Body of pancreas (tissue), 4 donors: ENCODE data around the gene S100A14. TPM values are rescaled to one million over a fixed set of nuclear protein-coding genes. Genes with fewer than 3 reads are reported as not detected.

ENCODE experiments used
- ATAC-seq: fragments of 150-250 bp; one replicate; pipeline ENCODE4 v1.9.1; 2016
- DNase-seq, 4 donors: peaks; one replicate each; pipeline ENCODE4 v3.0.0-alpha.2; 2019
- H3K27ac ChIP-seq, 4 donors: fragments of 200-600 bp; sonication (generic); 1 replicate in 3 of 4; 2 replicates in 1 of 4; pipeline versions ENCODE4 v1.5.1 to v1.6.1; 2016 to 2019; ENCODE audit warnings: mild to moderate bottlenecking in 1 of 4, mixed read lengths in 1 of 4, moderate library complexity in 1 of 4
- H3K27me3 ChIP-seq, 2 donors: fragments of 200-600 bp; sonication (generic); one replicate each; pipeline ENCODE4 v1.6.0; 2016; ENCODE audit warnings: mild to moderate bottlenecking in 1 of 2
- H3K36me3 ChIP-seq, 2 donors: fragments of 200-600 bp; sonication (generic); replicated peaks in 1 of 2; 2 replicates each; pipeline ENCODE4 v1.5.1; 2016; ENCODE audit warnings: low read depth in 2 of 2; ENCODE audit not compliant: insufficient read depth in 1 of 2
- H3K4me1 ChIP-seq: fragments of 200-600 bp; sonication (generic); one replicate; pipeline ENCODE4 v1.6.0; 2016
- H3K4me3 ChIP-seq, 2 donors: fragments of 200-600 bp; sonication (generic); 1 replicate in 1 of 2; 2 replicates in 1 of 2; pipeline ENCODE4 v1.5.1; 2016 to 2019
- H3K9me3 ChIP-seq, 3 donors: fragments of 200-600 bp; sonication (generic); 1 replicate in 2 of 3; 2 replicates in 1 of 3; pipeline ENCODE4 v1.5.1; 2016
- POLR2A ChIP-seq, 3 donors: fragments of 450-650 bp; IDR thresholded peaks; one replicate each; pipeline ENCODE4 v1.6.1; 2016; ENCODE audit warnings: antibody characterized with exemption in 3 of 3, mild to moderate bottlenecking in 2 of 3
- WGBS, 2 donors: methylation state at CpG; one replicate each; pipeline ENCODE4 v1.1.5; 2017; 5-methylcytosine and 5-hydroxymethylcytosine counted together
- intact Hi-C: fragments of 100-400 bp; cut with DNase I; formaldehyde crosslinking; loops from one replicate; pipeline ENCODE4 v1.15.1; 2023
- total RNA-seq, 2 donors: library from RNA; depleted of rRNA; stranded (reverse); fragments of >200 nt; gene quantifications; one replicate each; pipeline ENCODE4 v1.1.0, GENCODE V29; 2016
- TF ChIP-seq, protein P1 (sequence below), 7 experiments: fragments of 450-650 bp in 4 of 7; fragments of 200-600 bp in 3 of 7; sonication (generic) in 3 of 7; IDR thresholded peaks; one replicate each; pipeline ENCODE4 v1.5.1; 2016 to 2019; ENCODE audit warnings: antibody characterized with exemption in 7 of 7

Gene S100A14
- total RNA-seq = 10 to 100 TPM; 12.2 to 30.4 TPM

- intact Hi-C loops = no loop called here
- Histone ChIP-seq H3K9me3 (no peaks in the 10 kb centered on the region), H3K27ac (peak within 1 kb of the TSS in 3 of 4 donors; percentile 64 to 70 (median 70)), H3K4me3 (no peak within 1 kb of the TSS), H3K36me3 (no peaks in the 10 kb centered on the region), H3K27me3 (no peaks in the 10 kb centered on the region), H3K4me1 (peaks cover 36% of the 10 kb centered on the region)
- TF ChIP-seq POLR2A (IDR thresholded peaks at IDR 0.05) = peak in 2 of 3 donors; percentile 36 to 47
- TF ChIP-seq, protein P1, sequence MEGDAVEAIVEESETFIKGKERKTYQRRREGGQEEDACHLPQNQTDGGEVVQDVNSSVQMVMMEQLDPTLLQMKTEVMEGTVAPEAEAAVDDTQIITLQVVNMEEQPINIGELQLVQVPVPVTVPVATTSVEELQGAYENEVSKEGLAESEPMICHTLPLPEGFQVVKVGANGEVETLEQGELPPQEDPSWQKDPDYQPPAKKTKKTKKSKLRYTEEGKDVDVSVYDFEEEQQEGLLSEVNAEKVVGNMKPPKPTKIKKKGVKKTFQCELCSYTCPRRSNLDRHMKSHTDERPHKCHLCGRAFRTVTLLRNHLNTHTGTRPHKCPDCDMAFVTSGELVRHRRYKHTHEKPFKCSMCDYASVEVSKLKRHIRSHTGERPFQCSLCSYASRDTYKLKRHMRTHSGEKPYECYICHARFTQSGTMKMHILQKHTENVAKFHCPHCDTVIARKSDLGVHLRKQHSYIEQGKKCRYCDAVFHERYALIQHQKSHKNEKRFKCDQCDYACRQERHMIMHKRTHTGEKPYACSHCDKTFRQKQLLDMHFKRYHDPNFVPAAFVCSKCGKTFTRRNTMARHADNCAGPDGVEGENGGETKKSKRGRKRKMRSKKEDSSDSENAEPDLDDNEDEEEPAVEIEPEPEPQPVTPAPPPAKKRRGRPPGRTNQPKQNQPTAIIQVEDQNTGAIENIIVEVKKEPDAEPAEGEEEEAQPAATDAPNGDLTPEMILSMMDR (IDR thresholded peaks at IDR 0.05) = no peak
- WGBS, 2 donors = 55 to 70% methylated on average over 8 to 10 of the region's 10 CpGs
- peak; percentile 72 for ATAC-seq
- peak; percentile 64 to 84 (median 74) for DNase-seq
Measured at GRCh38 chr1:153616144-153616916, at the start of gene S100A14. Gene S100A14 (minus strand): TSS chr1:153616325. CDS start chr1:153615858, 467 bp downstream.

- DNase-seq = no peak
- no peak for ATAC-seq
- 81 to 82% methylated on average over 5 of the region's 5 CpGs for WGBS, 2 donors
- H3K36me3 ChIP-seq = peaks cover 5 to 54% of the 10 kb centered on the region in 2 donors
- no peaks in the 10 kb centered on the region for H3K9me3 ChIP-seq
- no peaks in the 10 kb centered on the region for H3K27me3 ChIP-seq
- intact Hi-C loops = no loop called here
- no peak overlapping the region for H3K27ac ChIP-seq
- TF ChIP-seq POLR2A (IDR thresholded peaks at IDR 0.05) = no peak
- TF ChIP-seq, protein P1 (IDR thresholded peaks at IDR 0.05) = no peak
- H3K4me1 ChIP-seq = peaks cover 16% of the 10 kb centered on the region
- H3K4me3 ChIP-seq = no peak overlapping the region
Measured at GRCh38 chr1:153663211-153663610, 47.1 kb upstream of the S100A14 start.

- peaks cover 5 to 54% of the 10 kb centered on the region in 2 donors for H3K36me3 ChIP-seq
- intact Hi-C loops = no loop called here
- H3K27ac ChIP-seq = no peak overlapping the region
- H3K9me3 ChIP-seq = no peaks in the 10 kb centered on the region
- H3K4me3 ChIP-seq = no peak overlapping the region
- H3K27me3 ChIP-seq = no peaks in the 10 kb centered on the region
- H3K4me1 ChIP-seq = peaks cover 18% of the 10 kb centered on the region
- WGBS, 2 donors = 38 to 52% methylated on average over 2 of the region's 2 CpGs
- ATAC-seq (no peak), DNase-seq (no peak)
- TF ChIP-seq, protein P1 (IDR thresholded peaks at IDR 0.05) = no peak
- TF ChIP-seq POLR2A (IDR thresholded peaks at IDR 0.05) = no peak
Measured at GRCh38 chr1:153662269-153662668, 46.1 kb upstream of the S100A14 start.

GRCh38 chr1:153661111-153661708 is 45.1 kb upstream of the S100A14 start:
- Histone ChIP-seq H3K9me3 (no peaks in the 10 kb centered on the region), H3K27ac (no peak overlapping the region), H3K27me3 (no peaks in the 10 kb centered on the region), H3K4me3 (no peak overlapping the region), H3K36me3 (peaks cover 5 to 44% of the 10 kb centered on the region in 2 donors), H3K4me1 (peaks cover 18% of the 10 kb centered on the region)
- 60 to 63% methylated on average over 9 of the region's 9 CpGs for WGBS, 2 donors
- ATAC-seq (no peak), DNase-seq (no peak)
- intact Hi-C loops = no loop called here
- TF ChIP-seq, protein P1 (IDR thresholded peaks at IDR 0.05) = no peak
- peak in 1 of 3 donors; percentile 12 for TF ChIP-seq POLR2A (IDR thresholded peaks at IDR 0.05)
